NOMO-1 (cell line): ENCODE measurements around the gene DHRSX.

Source experiments
- DNase-seq, 2 experiments: peaks; one replicate each; lab custom pipeline; 2025; ENCODE audit not compliant: unreplicated experiment in 2 of 2; lab: John Stamatoyannopoulos, UW

Gene DHRSX

DNA sequence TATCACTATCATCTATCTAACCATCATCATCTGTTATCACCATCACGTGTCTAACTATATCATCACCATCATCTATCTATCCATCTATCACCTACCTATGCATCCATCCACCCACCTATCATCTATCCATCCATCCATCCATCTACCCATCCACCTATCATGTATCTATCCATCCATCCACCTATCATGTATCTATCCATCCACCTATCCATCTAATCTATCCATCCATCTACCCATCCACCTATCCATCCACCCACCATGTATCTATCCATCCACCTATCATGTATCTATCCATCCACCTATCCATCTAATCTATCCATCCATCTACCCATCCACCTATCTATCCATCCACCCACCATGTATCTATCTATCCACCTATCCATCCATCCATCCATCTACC, 316.7 kb downstream of the DHRSX start:
- no peak for DNase-seq

GRCh38 chrX:2183193-2183725, 317.5 kb downstream of the DHRSX start:
- DNase-seq: no peak

DNA sequence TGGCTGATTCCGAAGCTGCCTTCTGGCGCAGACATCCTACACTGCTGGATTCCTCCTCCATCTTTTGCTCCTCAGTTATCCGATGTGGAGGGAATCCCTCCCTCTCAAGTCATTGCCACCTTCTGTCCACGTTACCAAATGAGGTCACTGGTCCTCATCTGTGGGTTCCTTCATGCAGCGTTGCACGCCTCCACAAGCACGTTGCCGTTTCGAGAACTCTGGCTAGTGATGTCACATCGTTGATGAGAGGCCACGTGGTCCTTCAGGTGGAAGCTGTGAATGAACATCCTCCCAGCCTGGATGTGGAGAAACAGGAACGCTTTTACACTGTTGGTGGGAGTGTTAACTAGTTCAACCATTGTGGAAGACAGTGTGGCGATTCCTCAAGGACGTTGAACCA, 323.2 kb downstream of the DHRSX start:
- no peak for DNase-seq

DNA sequence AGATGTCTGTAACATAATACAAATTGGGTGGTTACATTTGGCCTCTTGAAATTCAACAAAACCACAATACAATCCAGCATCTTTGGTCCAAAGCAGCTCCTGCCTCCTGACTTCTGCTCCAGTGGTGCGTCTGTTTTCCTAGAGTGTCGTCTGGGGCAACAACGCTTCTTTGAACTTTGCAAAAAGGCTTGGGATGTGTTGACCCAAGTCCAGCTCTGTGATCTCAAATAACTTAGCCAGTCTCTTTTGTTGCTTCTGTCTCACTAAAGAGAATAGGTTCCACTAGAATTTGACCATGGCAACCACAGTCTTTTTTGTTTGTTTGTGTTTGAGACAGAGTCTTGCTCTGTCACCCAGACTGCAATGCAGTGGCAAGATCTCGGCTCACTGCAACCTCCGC, 324.0 kb downstream of the DHRSX start:
- no peak for DNase-seq

DNA sequence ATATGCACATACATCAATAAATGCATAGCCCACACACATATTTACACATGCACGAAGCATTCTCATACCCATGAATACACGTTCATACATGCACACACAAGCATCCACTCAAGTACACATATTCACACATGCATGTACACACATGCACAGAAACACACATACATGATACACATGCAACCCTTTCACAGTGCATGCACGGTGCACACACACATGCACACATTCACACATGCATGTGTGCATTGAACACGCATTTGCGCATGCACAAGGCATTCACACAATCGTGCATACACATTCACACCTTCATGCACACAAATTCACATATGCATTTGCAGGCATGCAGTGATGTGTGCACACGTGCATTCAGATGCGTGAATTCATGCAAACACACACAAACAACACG, 324.5 kb downstream of the DHRSX start:
- no peak for DNase-seq

DNA sequence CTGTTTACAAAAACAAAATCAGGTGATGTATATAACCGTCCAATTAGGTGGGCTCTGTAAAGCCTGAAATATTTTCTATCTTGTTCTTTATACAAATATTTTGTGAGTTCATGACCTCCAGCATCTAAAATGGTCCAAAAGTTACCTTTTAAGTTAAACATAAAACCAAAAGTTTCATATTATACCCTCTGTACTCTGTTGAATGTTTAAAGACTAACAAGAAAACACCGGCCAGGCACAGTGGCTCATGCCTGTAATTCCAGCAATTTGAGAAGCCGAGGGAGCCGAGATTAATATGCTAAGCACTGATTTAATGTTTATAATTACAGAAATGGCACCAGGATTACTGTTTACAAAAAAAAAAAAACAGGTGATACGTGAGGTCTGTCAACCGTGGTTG, 328.4 kb downstream of the DHRSX start:
- DNase-seq: no peak
